PC-3 (cell line): Measurements from ENCODE around the gene PLEKHH1.

Source experiments
- EZH2phosphoT487 ChIP-seq: fragments of 300-600 bp; sonication (generic); IDR thresholded peaks from 2 replicates; pipeline ENCODE4 v1.6.1; 2018; ENCODE audit warnings: mild to moderate bottlenecking, antibody characterized with exemption, low read length, borderline replicate concordance
- TF ChIP-seq, protein P1 (sequence below): fragments of 300-600 bp; sonication (generic); conservative IDR thresholded peaks from 2 replicates; pipeline ENCODE4 v1.5.1; 2017; ENCODE audit warnings: antibody characterized with exemption, low read depth, mild to moderate bottlenecking, low read length

DNA sequence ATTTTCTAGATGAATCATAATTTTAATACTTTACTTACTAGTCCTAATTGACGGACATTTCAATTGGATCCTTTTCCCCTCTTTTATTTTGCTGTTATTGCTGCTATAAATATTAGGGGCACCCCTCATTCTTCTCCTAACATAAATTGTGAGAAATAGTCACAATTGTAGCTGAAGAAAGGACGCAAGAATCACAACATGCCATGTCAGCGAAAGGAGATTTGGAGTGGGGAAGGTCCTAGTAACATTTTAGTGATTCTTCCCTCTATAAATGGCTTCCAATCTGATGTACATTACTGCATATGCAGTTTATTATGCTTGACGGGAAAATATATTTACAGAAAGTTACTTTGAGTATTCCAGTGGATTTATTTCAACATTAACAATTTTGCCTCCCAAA lies 7.7 kb upstream of the PLEKHH1 start:
- TF ChIP-seq, protein P1, sequence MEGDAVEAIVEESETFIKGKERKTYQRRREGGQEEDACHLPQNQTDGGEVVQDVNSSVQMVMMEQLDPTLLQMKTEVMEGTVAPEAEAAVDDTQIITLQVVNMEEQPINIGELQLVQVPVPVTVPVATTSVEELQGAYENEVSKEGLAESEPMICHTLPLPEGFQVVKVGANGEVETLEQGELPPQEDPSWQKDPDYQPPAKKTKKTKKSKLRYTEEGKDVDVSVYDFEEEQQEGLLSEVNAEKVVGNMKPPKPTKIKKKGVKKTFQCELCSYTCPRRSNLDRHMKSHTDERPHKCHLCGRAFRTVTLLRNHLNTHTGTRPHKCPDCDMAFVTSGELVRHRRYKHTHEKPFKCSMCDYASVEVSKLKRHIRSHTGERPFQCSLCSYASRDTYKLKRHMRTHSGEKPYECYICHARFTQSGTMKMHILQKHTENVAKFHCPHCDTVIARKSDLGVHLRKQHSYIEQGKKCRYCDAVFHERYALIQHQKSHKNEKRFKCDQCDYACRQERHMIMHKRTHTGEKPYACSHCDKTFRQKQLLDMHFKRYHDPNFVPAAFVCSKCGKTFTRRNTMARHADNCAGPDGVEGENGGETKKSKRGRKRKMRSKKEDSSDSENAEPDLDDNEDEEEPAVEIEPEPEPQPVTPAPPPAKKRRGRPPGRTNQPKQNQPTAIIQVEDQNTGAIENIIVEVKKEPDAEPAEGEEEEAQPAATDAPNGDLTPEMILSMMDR, result no peak
- TF ChIP-seq EZH2phosphoT487, result no peak
